HG02588 (cell line): ENCODE data around the gene ARHGDIB.
A peak's percentile ranks its signal among the peaks of the same experiment; 100 is the strongest.

Source experiments
- ATAC-seq: cut with Tn5 transposase; IDR thresholded peaks from one replicate; pipeline ENCODE4 v1.9.1; 2021; ENCODE audit warnings: mild to moderate bottlenecking, moderate library complexity; ENCODE audit not compliant: unreplicated experiment

ARHGDIB gene

DNA sequence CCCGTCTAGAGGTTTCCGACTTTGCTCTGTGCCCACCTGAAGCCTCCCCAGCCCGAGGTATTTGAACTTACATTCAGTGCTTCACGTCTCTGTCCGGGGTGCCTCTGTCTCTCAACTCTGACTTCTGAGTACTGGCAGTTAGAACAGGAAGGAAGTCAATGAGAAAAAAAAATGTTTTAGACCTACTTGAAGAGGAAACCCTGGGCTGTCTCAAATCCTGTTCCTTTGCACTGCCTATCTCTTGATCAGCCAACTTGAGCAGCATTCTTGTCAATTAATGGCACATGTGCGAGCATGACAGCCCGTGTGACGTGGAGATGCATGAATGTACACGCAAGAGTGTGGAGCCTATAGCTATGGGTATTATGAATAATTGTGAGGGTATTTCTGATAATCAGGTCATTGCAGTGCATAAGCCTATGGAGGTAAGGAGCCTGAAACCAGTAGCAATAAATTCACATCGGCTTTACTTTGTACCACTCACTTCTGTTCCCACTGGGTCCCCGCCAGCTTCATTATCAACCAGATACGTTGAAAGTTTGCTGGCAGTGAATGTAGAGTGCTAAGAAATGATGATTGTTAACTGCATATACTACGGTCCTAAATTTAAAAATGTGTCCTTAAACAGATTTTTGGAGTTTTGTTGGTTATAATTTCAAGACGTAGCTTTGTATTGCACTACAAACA, at the start of gene ARHGDIB:
Gene ARHGDIB (minus strand): TSS at position 136 of the 687 bp plus-strand sequence. CDS start 10,889 bp downstream, outside the sequence.
- ATAC-seq: peak; percentile 64

DNA sequence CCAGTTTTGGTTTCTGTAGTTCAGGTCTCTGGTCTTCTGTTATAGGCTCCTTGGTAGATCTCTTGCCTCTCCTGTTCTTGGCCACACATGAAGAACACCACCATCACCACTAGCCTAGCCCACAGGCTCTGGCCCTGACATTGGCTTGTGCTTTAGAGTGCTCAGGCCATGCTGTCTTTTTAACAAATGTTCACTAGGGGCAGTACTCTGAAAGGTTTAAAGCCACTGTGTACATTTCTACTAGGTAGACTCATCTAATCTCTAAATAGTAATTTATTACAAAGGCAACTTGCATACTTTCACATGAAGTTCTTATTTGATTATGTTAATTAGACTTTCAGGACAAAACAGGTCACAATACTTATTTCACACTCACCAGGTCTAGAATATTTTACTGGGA, 49.8 kb upstream of the ARHGDIB start:
- ATAC-seq: no peak

DNA sequence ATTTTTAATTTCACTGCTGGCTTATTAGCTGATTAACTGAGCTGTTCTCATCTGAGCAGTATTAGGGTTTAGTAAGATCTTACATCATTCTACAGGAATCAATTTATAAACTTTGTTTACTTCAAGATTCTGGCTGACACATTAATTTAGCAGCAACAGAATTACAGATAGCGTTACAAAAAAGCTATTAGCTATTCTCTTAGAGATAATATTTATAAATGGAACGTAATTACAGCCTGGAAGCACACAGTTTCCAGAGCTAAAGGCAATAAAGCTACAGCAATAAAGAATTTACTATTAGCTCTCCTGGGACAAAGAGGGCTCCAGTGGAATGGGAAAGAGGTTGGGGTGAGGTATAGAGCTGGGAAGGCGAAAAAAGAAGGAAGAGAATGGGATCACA, 46.1 kb upstream of the ARHGDIB start:
- ATAC-seq: no peak

DNA sequence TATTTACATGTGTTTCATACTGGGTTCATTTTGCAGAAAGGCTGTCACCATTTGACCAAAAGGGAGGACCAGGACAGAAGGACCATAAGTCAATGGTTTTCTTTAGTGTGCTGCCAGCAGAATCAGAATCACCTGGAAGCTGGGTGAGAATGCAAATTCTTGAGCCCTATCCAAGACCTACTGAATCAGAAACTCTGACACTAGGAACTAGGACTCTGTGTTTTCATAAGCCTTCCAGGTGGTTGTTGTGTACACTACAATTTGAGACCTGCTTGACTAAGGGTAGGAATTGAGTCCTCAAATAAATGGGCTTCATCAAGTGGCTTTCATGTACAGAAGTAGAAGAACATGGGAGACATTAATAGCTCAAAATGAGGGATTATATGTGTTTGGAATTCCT, 43.7 kb upstream of the ARHGDIB start:
- no peak for ATAC-seq

- no peak for ATAC-seq
These were observed 43.0 kb upstream of the ARHGDIB start for GRCh38 chr12:15004421-15004820.

- no peak for ATAC-seq
These were observed 40.5 kb upstream of the ARHGDIB start for GRCh38 chr12:15001733-15002382.

DNA sequence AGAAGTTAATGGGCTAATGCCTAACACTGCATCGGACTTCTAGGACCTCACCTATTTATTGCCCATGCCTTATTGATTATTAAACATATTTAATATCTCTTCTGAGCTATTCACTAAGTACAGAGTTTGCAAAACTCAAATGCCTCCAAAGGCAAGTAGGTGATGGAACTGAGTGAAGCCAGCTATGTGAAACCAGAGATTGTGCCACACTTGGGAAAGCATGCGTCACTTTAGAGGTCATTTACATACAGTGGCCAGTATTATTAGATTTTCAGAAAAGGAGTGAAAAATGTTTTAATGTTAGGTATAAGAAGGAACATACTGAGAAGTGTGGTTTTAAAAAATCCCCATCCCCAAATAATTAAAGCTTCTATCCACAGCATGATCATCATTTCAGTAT, 39.2 kb upstream of the ARHGDIB start:
- no peak for ATAC-seq

DNA sequence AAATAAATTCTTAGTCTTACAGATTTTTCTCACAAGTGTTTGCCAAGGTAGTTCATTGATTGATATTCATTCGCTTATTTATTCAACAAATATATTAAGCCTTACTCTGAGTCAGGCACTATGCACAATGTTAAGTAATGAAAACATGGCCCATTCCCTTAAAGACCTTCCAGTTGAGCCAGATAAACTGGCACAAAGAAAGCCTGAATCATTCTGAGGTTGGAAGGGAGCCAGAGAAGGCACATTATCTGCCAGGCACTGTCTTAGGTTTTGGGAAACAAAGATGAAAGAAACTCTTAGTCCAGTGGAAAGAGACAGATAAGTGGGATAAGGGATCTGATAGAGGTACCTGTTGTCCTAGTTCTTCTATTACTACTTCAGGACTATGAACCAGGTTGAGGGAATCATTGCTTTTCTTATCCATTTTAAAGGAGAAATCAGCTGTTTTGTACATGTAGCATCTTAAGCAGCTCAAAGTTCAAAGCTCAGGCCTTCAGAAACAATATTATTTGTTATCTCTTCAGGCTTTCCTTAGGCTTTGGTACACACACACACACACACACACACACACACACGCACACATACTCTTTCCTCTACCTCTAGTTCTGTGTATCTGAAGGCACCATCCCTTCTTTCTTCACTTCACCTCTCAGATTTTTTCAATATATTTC, 38.4 kb upstream of the ARHGDIB start:
- no peak for ATAC-seq

DNA sequence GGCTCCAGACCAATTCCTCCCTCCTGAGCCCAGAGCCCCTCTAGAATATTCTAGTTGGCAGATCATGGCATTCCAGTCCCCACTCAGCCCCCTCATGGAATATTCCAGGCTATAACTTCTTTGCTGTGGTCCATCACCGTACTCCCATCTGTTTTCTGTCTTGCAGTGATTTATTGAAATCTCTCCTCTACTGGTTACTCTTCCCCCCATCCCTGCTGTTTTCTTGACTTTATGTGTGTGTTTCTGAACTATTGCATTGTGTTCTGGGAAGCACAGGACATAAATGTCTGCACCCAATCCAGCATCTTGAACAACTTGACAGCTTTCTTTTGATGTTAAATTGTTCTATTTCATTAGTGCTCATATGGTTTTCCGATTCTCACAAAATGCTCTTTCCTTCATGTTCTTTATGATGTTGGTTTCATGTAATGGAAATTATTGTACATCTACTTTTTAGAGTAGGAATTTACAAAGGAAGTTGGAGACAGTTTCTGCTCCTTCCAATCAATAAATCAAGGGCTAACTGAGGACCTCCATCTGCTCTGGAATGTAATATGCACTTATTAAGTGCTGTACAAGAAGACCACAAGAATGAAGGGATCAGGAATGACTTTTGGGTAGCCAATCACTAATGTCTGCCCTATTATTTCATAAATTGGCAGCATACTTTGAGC, 37.8 kb upstream of the ARHGDIB start:
- ATAC-seq: no peak

DNA sequence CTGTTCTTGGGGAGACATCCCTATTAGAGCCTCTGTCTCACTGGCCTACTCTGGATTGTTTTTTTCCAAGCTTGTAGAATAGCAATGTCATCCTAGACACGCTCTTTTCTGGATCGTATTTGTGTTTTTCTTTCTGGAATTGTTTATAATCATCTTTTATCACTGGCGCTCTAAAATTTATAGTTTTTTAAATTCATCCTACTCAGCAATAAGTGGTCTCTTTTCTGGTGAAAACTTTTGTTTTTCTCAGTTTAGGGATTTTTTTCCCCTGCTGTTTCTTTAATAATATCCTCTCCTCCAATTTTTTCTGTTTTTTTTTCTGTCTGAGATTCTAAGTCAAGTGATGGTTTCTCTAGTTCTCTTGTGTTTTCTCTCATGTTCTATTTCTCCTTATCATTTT, 36.6 kb upstream of the ARHGDIB start:
- ATAC-seq: no peak

DNA sequence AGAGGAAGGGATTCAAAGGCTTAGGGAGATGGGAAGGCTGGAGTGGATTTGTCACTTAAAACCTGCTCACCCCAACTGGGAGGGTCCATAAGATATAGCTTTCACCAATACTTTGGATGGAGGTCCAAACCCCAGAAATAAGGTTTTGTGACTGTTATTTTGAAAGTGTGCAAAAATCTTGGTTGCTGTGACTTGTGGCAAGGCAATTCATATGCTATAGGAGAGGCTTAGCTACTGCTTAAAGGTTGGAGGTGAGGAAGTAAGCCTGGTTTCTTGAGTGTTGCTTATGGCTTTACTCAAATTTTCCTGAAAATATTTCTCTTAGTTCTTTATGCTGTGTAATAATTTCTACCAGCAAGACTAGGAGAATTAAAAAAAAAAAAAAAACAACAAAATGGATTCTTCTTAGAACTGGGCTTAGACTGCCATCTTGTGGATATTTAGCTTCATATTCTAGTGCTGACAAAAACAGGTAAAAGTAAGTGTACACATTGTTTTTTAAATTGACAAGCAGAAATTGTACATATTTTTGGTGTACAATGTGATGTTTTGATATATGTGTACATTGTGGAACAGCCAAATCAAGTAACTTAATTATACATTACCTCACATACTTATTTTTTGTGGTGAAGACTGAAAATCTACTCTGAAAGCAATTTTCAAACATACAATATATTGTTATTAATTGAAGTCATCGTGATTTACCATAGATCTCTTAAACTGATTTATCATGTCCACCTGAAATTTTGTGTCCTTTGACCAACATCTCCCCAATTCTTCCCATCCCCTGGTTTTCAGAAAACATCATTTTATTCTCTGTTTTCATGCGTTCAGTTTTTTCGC, 34.4 kb upstream of the ARHGDIB start:
- ATAC-seq: no peak

- no peak for ATAC-seq
These were observed 33.2 kb upstream of the ARHGDIB start for GRCh38 chr12:14994610-14995009.

DNA sequence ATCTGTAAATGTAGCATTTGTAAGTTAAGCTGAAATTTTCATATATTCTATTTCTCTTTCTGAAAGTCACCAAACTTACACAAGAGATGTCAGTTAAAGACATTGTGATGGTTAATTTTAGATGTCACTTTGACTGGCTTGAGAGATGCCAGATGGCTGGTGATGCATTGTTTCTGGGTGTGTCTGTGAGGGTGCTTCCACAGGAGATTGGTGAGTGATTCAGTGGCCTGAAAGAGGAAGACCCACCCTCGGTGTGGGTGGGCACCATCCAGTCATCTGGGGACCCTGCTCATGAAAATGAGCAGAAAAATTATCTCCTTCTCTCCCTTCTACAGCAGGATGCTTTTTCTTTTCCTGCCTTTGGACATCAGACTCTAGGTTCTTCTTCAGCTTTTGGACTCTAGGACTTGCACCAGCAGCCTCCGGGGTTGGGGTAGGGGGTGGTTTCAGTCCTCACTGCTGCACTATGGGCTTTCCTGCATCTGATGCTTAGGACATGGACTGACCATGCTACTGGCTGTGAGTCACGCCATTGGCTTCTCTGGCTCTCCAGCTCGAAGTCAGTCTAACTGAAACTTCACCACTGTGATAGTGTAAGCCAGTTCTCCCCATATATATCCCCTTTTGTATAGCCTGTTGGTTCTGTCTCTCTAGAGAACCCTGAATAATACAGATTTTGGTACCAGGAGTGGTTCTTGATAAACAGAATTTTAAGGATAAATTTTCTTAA, 32.3 kb upstream of the ARHGDIB start:
- ATAC-seq: no peak

DNA sequence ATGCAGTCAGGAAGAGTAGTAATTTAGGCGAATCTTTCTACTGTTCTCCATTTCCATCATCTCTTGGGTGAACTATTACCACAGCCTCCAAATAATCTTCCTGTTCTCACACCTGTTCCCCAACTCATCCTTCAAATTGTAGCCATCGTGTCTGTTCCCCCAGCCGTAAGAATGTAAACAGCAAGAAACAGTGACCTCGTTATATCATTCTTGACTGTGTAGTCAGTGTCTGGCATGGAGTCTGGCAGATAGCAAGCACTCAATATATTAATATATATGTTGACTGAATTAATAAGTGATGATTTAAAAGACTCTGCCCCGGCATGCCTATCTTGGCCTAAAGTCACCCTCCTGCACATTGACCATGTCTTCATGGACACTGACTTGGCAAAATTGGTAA, 31.7 kb upstream of the ARHGDIB start:
- no peak for ATAC-seq

DNA sequence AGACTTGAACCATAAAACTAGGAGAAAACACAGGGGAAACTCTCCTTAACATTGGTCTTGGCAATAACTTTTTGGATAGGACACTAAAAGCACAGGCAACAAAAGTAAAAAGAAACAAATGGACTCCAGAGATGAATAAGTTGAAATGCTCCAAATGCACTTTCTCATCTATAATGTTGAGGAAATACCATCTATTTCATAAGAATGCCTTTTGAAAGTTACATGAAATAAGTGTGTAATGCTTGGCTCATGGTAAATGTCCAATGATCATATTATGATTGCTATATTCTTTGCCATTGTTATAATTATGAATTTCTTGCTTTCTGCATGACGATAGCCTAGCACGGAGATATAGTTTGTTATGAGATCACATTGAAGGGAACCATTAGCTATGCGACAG, 31.3 kb upstream of the ARHGDIB start:
- ATAC-seq: no peak

DNA sequence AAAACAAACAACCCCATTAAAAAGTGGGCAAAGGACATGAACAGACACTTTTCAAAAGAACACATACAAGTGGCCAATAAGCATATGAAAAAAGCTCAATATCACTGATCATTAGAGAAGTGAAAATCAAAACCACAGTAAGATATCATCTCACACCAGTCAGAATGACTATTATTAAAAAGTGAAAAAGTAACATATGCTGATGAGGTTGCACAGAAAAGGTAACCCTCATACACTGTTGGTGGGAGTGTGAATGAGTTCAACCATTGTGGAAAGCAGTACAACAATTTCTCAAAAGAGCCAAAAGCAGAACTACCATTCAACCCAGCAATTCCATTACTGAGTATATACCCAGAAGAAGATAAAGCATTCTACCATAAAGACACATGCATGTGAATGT, 29.7 kb upstream of the ARHGDIB start:
- no peak for ATAC-seq

GRCh38 chr12:14989790-14990189, 28.4 kb upstream of the ARHGDIB start:
- ATAC-seq: peak; percentile 45

DNA sequence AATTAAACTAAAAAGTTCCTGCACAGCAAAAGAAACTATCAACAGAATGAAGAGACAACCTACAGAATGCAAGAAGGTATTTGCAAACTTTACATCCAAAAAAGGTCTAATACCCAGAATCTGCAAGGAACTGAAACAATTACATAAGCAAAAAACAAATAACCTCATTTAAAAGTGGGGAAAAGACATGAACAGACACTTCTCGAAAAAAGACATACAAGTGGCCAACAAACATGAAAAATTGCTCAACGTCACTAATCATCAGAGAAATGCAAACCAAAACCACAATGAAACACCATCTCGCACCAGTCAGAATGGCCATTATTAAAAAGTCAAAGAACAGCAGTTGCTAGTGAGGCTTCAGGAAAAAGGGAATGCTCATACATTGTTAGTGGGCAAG, 26.6 kb upstream of the ARHGDIB start:
- no peak for ATAC-seq

GRCh38 chr12:14986449-14986848, 25.0 kb upstream of the ARHGDIB start:
- no peak for ATAC-seq

- ATAC-seq: no peak
These were observed 23.4 kb upstream of the ARHGDIB start for GRCh38 chr12:14984766-14985285.
